Lower lobe of right lung (tissue), 2 donors: ENCODE measurements around the gene IL17B. TPM values are rescaled to one million over a fixed set of nuclear protein-coding genes. Genes with fewer than 3 reads are reported as not detected.

Source experiments
- ATAC-seq, 2 donors: fragments of 200-7000 bp; cut with Tn5 transposase; one replicate each; pipeline ENCODE4 v1.9.1; 2020 to 2022; ENCODE audit warnings: mild to moderate bottlenecking in 2 of 2, moderate library complexity in 2 of 2
- DNase-seq: peaks from one replicate; pipeline ENCODE4 v3.0.0-alpha.2; 2020
- H3K27ac ChIP-seq: fragments of 200-600 bp; one replicate; pipeline ENCODE4 v1.8.0; 2022
- H3K27me3 ChIP-seq: fragments of 200-600 bp; one replicate; pipeline ENCODE4 v1.8.0; 2022; ENCODE audit warnings: low read depth
- H3K36me3 ChIP-seq: fragments of 200-600 bp; one replicate; pipeline ENCODE4 v1.8.0; 2022; ENCODE audit warnings: mild to moderate bottlenecking
- H3K4me1 ChIP-seq: fragments of 200-600 bp; one replicate; pipeline ENCODE4 v1.8.0; 2022
- H3K4me3 ChIP-seq: fragments of 200-600 bp; one replicate; pipeline ENCODE4 v1.8.0; 2022; ENCODE audit warnings: mild to moderate bottlenecking
- H3K9me3 ChIP-seq: fragments of 200-600 bp; one replicate; pipeline ENCODE4 v1.8.0; 2022
- CTCF ChIP-seq: fragments of 200-600 bp; IDR thresholded peaks from one replicate; pipeline ENCODE4 v1.8.0; 2022; ENCODE audit warnings: antibody characterized with exemption, mild to moderate bottlenecking
- intact Hi-C: fragments of 100-400 bp; cut with DNase I; formaldehyde crosslinking; loops from one replicate; pipeline ENCODE4 v1.11.0; 2022
- total RNA-seq: library from RNA; stranded (reverse); fragmentation: NEBNext Ultra II Directional; extraction: Animal tissue kit (Norgen Biotek cat#: 25700); gene quantifications from one replicate; pipeline ENCODE4 v1.2.1, GENCODE V29; 2021
- donor health status: DM: no; HTN: yes; CAD: no; lungs with severe emphysema.

IL17B gene
- total RNA-seq, 1 donor from 2014 or later, result not detected

GRCh38 chr5:149356391-149356790 lies 22.7 kb downstream of the IL17B start:
- intact Hi-C loops, result no loop called here
- no peak for ATAC-seq
- no peak overlapping the region for H3K4me3 ChIP-seq
- H3K27ac ChIP-seq, result no peak overlapping the region
- no peak for TF ChIP-seq CTCF
- peaks cover 39% of the 10 kb centered on the region for H3K36me3 ChIP-seq
- H3K9me3 ChIP-seq, result no peaks in the 10 kb centered on the region
- no peak for DNase-seq
- peaks cover 25% of the 10 kb centered on the region for H3K4me1 ChIP-seq
- H3K27me3 ChIP-seq, result no peaks in the 10 kb centered on the region

GRCh38 chr5:149355688-149356087 lies 23.4 kb downstream of the IL17B start:
- Histone ChIP-seq H3K27ac (no peak overlapping the region), H3K9me3 (no peaks in the 10 kb centered on the region), H3K36me3 (peaks cover 46% of the 10 kb centered on the region), H3K4me1 (peaks cover 24% of the 10 kb centered on the region), H3K4me3 (no peak overlapping the region), H3K27me3 (no peaks in the 10 kb centered on the region)
- ATAC-seq, result no peak
- no peak for DNase-seq
- intact Hi-C loops, result no loop called here
- TF ChIP-seq CTCF, result no peak

GRCh38 chr5:149353911-149354310 lies 25.2 kb downstream of the IL17B start:
- DNase-seq (no peak), ATAC-seq (no peak)
- no peaks in the 10 kb centered on the region for H3K27me3 ChIP-seq
- no peak overlapping the region for H3K4me3 ChIP-seq
- H3K4me1 ChIP-seq, result peaks cover 14% of the 10 kb centered on the region
- intact Hi-C loops, result no loop called here
- no peak for TF ChIP-seq CTCF
- no peak overlapping the region for H3K27ac ChIP-seq
- peaks cover 64% of the 10 kb centered on the region for H3K36me3 ChIP-seq
- no peaks in the 10 kb centered on the region for H3K9me3 ChIP-seq

GRCh38 chr5:149352169-149352568 lies 26.9 kb downstream of the IL17B start:
- intact Hi-C loops, result no loop called here
- no peak for TF ChIP-seq CTCF
- peaks cover 10% of the 10 kb centered on the region for H3K4me1 ChIP-seq
- ATAC-seq (no peak), DNase-seq (no peak)
- no peak overlapping the region for H3K27ac ChIP-seq
- no peaks in the 10 kb centered on the region for H3K27me3 ChIP-seq
- no peak overlapping the region for H3K4me3 ChIP-seq
- H3K9me3 ChIP-seq, result no peaks in the 10 kb centered on the region
- peaks cover 75% of the 10 kb centered on the region for H3K36me3 ChIP-seq

- intact Hi-C loops, result no loop called here
- Histone ChIP-seq H3K9me3 (no peaks in the 10 kb centered on the region), H3K27me3 (no peaks in the 10 kb centered on the region), H3K4me1 (peaks cover 26% of the 10 kb centered on the region), H3K36me3 (peaks cover 65% of the 10 kb centered on the region), H3K27ac (peak overlapping the region; percentile 14), H3K4me3 (no peak overlapping the region)
- TF ChIP-seq CTCF, result no peak
- ATAC-seq (no peak), DNase-seq (no peak)
Measured at GRCh38 chr5:149349382-149349781, 29.7 kb downstream of the IL17B start.

- Histone ChIP-seq H3K27me3 (no peaks in the 10 kb centered on the region), H3K4me3 (no peak overlapping the region), H3K36me3 (peaks cover 57% of the 10 kb centered on the region), H3K4me1 (peaks cover 29% of the 10 kb centered on the region), H3K27ac (peak overlapping the region; percentile 14), H3K9me3 (no peaks in the 10 kb centered on the region)
- intact Hi-C loops, result no loop called here
- ATAC-seq (no peak), DNase-seq (no peak)
- TF ChIP-seq CTCF, result no peak
Measured at GRCh38 chr5:149348518-149348917, 30.6 kb downstream of the IL17B start.
